Epithelial cell of proximal tubule (primary cell): ENCODE results near the gene PEX11G. TPM values are rescaled to one million over a fixed set of nuclear protein-coding genes. Genes with fewer than 3 reads are reported as not detected.
A peak's percentile ranks its signal among the peaks of the same experiment; 100 is the strongest.

ENCODE experiments used
- DNase-seq: peaks from one replicate; pipeline ENCODE4 v3.0.0-alpha.2; 2011; ENCODE audit warnings: low read depth
- H3K4me3 ChIP-seq: 2 replicates; pipeline ENCODE4 v1.5.1; 2011; ENCODE audit warnings: low read depth, mild to moderate bottlenecking, low read length
- total RNA-seq: library from RNA; depleted of rRNA; stranded (reverse); fragments of >200 nt; gene quantifications from 2 replicates; pipeline ENCODE4 v1.2.3, GENCODE V29; 2015
- TF ChIP-seq, protein P1 (sequence below): conservative IDR thresholded peaks from 2 replicates; pipeline ENCODE4 v1.5.1; 2012; ENCODE audit warnings: low read depth, mild to moderate bottlenecking, low read length

Gene PEX11G
- total RNA-seq, 1 donor from 2014 or later, result 6.2 TPM

DNA sequence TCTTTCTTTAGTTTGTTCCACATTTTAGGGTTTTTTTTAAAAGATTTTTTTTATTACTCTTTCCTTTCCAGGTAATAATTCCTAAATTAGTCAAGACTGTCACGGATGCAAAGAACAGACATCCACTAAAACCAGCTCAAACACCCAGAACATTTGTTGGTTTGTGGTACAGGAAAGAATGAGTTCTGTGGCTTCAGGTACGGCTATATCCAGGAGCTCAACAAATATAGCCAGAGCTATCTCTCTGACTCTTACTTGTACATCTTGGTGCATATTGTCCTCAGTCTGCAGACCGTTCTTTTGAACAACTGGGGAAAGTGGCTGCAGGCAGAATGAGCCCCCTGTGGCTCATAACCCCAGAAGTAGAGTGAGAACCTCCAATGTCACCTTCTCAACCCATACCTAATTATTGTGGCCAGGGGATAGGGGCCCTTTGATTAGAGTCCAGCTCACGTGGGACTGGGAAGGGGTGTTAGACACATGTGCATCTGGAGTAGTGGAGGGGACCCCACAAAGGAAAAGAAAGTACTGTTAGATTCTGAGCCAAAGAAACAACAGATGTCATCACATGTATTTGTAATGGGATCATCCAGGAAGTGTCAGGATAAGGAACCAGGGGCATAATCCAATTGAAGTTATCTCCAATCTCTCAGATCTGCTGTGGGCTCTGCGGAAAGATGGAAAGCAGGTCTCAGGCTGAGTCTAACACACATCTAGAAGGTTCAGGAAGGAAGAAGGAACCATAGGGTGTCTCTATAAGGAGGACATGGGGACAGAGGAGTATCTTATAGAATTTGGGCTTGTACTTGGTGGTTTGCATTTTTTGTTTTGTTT lies 25.2 kb upstream of the PEX11G start:
- DNase-seq, result no peak
- TF ChIP-seq, protein P1, sequence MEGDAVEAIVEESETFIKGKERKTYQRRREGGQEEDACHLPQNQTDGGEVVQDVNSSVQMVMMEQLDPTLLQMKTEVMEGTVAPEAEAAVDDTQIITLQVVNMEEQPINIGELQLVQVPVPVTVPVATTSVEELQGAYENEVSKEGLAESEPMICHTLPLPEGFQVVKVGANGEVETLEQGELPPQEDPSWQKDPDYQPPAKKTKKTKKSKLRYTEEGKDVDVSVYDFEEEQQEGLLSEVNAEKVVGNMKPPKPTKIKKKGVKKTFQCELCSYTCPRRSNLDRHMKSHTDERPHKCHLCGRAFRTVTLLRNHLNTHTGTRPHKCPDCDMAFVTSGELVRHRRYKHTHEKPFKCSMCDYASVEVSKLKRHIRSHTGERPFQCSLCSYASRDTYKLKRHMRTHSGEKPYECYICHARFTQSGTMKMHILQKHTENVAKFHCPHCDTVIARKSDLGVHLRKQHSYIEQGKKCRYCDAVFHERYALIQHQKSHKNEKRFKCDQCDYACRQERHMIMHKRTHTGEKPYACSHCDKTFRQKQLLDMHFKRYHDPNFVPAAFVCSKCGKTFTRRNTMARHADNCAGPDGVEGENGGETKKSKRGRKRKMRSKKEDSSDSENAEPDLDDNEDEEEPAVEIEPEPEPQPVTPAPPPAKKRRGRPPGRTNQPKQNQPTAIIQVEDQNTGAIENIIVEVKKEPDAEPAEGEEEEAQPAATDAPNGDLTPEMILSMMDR, result no peak
- no peak overlapping the region for H3K4me3 ChIP-seq

DNA sequence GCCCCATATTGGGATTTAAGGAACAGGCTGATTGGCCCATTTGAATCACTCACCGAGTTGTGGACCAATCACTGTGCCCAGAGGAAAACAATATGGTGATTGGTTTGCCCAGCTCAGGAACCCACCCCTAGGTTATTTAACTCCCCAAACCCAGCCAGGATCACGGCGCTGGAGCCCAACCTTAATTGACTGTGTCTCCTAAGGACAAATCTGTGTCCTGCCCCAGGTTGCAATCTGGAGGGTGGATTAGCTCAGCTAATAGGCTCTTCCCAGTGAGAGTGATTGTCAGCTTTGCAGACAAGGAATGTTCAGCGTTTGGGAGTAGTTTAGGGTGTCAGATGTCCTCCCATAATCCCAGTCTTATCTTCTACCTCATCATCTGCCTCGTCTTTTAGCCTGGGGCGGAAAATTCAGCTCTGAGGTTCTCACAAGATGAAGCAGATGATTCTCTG lies 23.6 kb upstream of the PEX11G start:
- TF ChIP-seq, protein P1, result no peak
- no peak overlapping the region for H3K4me3 ChIP-seq
- DNase-seq, result no peak

DNA sequence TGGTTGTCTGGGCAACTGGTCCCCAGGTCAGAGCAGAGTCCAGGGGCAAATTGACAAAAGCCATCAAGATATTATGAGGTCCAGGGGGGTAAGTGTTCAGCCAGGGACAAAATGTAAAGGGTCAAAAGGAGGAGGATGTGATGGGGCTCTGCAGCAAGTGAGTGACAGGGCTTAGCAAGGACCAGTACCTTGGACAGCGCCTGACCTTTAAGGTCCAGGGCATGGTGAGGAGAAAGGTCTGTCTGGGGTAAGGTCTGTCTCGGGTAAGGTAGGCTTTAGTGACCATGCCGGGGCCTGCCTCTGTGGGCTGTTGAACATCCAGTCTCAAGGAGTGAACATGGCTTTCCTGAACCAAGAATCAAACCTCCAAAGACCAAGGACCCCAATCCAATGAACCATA lies 20.8 kb upstream of the PEX11G start:
- TF ChIP-seq, protein P1, result no peak
- no peak overlapping the region for H3K4me3 ChIP-seq
- DNase-seq, result no peak

DNA sequence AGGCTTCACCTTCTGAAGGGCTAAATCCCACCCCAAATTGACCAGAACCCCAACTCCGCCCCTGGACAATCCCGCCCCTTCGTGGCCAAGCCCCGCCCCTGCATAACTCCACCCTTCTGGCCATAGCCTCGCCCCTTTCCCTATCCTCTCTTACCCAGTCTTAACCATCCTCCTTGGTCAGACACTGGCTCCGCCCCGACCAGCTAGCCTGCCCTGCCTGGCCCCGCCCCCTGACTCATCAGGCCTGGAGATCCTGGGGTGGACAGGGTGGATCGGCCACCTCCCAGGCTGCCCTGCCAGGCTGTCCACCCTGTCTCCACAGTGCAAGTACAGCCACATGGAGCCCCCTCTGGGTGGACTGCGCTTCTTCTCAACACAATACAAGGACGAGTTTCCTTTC lies 19.0 kb upstream of the PEX11G start:
- DNase-seq, result no peak

DNA sequence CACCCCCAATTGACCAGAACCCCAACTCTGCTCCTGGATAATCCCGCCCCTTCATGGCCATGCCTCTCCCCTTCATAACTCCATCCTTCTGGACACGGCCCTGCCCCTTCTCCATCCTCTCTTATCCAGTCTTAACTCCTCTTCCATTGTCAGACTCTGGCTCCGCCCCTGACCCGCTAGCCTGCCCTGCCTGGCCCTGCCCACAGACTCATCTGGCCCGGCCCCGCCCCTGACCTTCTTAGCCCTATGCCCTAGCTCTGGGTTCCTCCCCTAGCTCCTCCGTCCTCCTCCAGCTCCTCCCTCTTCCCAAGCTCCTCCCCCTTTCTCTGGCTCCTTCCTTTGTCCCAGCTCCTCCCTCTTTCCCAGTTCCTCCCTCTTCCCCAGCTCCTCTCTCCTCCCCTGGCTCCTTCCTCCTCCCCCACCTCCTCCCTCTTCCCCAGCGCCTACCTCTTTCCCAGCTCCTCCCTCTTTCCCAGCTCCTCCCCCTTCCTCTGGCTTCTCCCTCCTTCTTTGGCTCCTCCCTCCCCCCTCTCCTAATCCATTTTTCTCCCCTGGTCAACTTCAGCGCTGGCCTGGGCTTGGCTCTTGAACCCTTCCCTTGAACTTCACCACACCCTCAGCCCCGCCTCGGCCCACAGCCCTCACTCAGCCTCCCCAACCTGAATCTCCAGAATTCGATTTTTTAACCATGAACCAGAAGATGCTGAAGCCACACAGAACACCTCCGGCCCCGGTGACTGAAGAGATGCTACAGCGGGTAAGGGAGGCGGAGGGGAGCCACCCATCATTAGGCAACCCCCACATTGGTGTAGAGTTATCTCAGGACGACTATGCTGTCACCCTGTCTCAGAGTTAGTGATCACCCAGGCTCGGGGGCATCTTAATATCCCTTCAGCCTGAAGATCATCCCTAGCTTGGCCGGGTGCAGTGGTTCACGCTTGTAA lies 17.8 kb upstream of the PEX11G start:
- peak; percentile 88 for DNase-seq
- peak overlapping the region; percentile 37 for H3K4me3 ChIP-seq
- TF ChIP-seq, protein P1, result no peak

More for the DNA sequence above, 19.0 kb upstream of the PEX11G start:
- TF ChIP-seq, protein P1, result no peak
- H3K4me3 ChIP-seq, result no peak overlapping the region

DNA sequence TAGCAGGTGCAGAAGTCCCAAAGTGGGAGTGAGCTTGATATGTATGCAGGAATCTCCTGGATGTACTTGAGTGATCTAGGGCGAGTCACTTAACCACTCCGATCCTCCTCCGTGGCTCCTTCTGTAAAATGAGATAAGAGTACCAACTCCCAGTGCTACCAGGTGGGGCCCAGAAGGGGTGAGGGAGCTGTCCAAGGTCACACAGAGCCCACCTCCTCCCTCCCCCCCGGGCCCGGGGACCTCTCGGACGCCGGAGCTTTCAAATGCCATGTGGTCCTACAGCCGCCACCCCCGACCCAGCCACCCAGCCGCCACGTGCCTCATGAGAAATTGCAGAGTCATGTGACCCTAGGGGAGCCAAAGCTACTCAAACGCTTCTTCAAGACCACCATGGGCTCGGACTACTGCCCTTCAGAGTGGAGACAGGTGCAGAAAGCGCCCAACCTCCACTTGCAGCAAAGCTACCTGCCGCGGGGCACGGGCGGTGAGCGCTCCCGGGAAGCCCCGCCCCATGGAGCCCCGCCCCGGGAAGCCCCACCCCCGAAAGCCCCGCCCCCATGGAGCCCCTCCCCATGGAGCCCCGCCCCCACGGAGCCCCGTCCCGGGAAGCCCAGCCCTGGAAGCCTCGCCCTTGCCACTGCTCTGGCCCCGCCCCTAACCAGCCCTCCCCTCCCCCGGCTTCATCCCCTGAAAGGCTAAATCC lies 17.0 kb upstream of the PEX11G start:
- H3K4me3 ChIP-seq, result peak overlapping the region; percentile 46
- no peak for DNase-seq
- TF ChIP-seq, protein P1, result no peak
